ENCODE measurements around the gene PTPDC1.

PTPDC1 gene

GRCh38 chr9:94150890-94151650, 66.8 kb downstream of the PTPDC1 start:
- Histone ChIP-seq H3K27ac (ENCODE audit: insufficient read depth, low read length, poor library complexity, severe bottlenecking) (no peak overlapping the region), H3K9me3 (ENCODE audit: control insufficient read depth, low read length) (no peaks in the 10 kb centered on the region), H3K4me1 (ENCODE audit: control insufficient read depth, insufficient read depth, low read length, poor library complexity, severe bottlenecking) (no peaks in the 10 kb centered on the region), H3K27me3 (replicated peaks; ENCODE audit: control insufficient read depth, insufficient read depth, low read length, poor library complexity, severe bottlenecking) (no peaks in the 10 kb centered on the region), H3K4me3 (ENCODE audit: insufficient read depth, low read depth, low read length, poor library complexity, severe bottlenecking) (no peak overlapping the region), H3K36me3 (ENCODE audit: control insufficient read depth, insufficient read depth, low read length) (no peaks in the 10 kb centered on the region)
- no peak for DNase-seq

DNA sequence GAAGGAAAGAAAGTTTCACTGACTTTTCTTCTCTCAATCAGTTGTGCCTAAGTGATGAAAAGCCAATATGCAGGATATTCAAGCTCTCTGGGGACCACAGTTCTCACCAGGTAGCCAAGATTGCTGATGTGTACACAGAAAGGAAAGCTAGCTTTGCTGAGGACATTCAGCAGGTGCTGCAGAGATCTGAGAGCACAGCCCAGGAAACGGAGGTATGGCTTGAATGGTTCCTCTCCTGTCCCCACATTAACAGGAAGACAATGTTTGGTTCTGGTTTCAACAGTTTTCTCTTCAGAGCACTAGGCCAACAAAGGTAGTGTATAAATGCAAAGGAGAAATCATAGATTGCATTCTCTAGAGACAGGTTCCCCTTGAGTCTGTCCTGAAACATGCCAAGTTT, 69.6 kb downstream of the PTPDC1 start:
- H3K4me3 ChIP-seq (ENCODE audit: insufficient read depth, low read depth, low read length, poor library complexity, severe bottlenecking) = no peak overlapping the region
- no peaks in the 10 kb centered on the region for H3K4me1 ChIP-seq (ENCODE audit: control insufficient read depth, insufficient read depth, low read length, poor library complexity, severe bottlenecking)
- H3K9me3 ChIP-seq (ENCODE audit: control insufficient read depth, low read length) = no peaks in the 10 kb centered on the region
- no peaks in the 10 kb centered on the region for H3K27me3 ChIP-seq (replicated peaks; ENCODE audit: control insufficient read depth, insufficient read depth, low read length, poor library complexity, severe bottlenecking)
- DNase-seq = no peak
- H3K27ac ChIP-seq (ENCODE audit: insufficient read depth, low read length, poor library complexity, severe bottlenecking) = no peak overlapping the region
- H3K36me3 ChIP-seq (ENCODE audit: control insufficient read depth, insufficient read depth, low read length) = no peaks in the 10 kb centered on the region

GRCh38 chr9:94156348-94157049, 72.2 kb downstream of the PTPDC1 start:
- no peak for DNase-seq
- H3K27me3 ChIP-seq (replicated peaks; ENCODE audit: control insufficient read depth, insufficient read depth, low read length, poor library complexity, severe bottlenecking) = no peaks in the 10 kb centered on the region
- H3K36me3 ChIP-seq (ENCODE audit: control insufficient read depth, insufficient read depth, low read length) = no peaks in the 10 kb centered on the region
- H3K9me3 ChIP-seq (ENCODE audit: control insufficient read depth, low read length) = no peaks in the 10 kb centered on the region
- H3K4me1 ChIP-seq (ENCODE audit: control insufficient read depth, insufficient read depth, low read length, poor library complexity, severe bottlenecking) = no peaks in the 10 kb centered on the region
- H3K27ac ChIP-seq (ENCODE audit: insufficient read depth, low read length, poor library complexity, severe bottlenecking) = no peak overlapping the region
- no peak overlapping the region for H3K4me3 ChIP-seq (ENCODE audit: insufficient read depth, low read depth, low read length, poor library complexity, severe bottlenecking)

DNA sequence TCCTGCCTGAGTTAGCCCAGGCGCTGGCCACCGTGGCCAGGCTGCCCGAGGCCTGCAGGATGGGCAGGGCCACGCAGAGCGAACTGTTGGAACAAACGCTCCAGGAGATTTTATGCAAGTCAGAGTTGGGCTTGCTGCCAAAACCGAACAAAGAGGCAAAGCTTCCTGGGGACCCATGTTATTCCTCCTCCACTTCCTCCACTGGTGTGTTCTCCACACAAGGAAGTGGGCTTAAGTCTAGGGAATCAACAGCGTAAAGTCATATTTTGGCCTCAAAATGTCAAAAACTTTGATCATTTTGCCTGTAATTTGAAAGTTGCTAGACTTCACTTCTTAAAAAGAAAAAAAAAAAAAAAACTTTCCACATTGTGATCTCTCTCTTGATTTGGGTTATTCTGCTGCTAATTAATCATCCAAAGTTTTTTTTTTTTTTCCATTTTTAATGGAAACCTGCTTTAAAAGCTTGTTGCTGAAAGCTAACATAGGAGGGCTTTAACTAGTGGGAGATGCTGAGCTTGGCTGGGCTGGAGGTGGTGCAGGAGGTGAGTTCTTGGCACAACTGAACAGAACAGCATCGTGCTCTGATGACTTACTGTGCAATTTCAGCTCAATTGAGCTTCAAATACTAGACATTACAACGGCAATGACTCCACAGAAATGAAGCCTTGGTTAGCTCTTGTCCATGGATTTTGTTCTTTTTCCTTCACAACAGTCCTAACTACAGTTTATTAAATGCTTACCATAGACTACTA, 73.0 kb downstream of the PTPDC1 start:
- no peak for DNase-seq
- Histone ChIP-seq H3K36me3 (ENCODE audit: control insufficient read depth, insufficient read depth, low read length) (no peaks in the 10 kb centered on the region), H3K27ac (ENCODE audit: insufficient read depth, low read length, poor library complexity, severe bottlenecking) (no peak overlapping the region)

More for the DNA sequence above, 73.0 kb downstream of the PTPDC1 start:
- no peaks in the 10 kb centered on the region for H3K27me3 ChIP-seq (replicated peaks; ENCODE audit: control insufficient read depth, insufficient read depth, low read length, poor library complexity, severe bottlenecking)
- H3K4me1 ChIP-seq (ENCODE audit: control insufficient read depth, insufficient read depth, low read length, poor library complexity, severe bottlenecking) = no peaks in the 10 kb centered on the region
- no peaks in the 10 kb centered on the region for H3K9me3 ChIP-seq (ENCODE audit: control insufficient read depth, low read length)
- H3K4me3 ChIP-seq (ENCODE audit: insufficient read depth, low read depth, low read length, poor library complexity, severe bottlenecking) = no peak overlapping the region

All from effector memory CD4-positive, alpha-beta T cell (primary cell).